Cardiac fibroblast (primary cell): Measurements from ENCODE around the gene OLIG2.

Experiments used
- DNase-seq, 2 donors: peaks; one replicate each; pipeline versions ENCODE4 v3.0.0 to v3.0.0-alpha.2; 2010; ENCODE audit warnings: low read depth in 2 of 2
- H3K4me3 ChIP-seq, 2 donors: replicated peaks in 1 of 2; 1 replicate in 1 of 2; 2 replicates in 1 of 2; pipeline ENCODE4 v1.5.1; 2011; ENCODE audit warnings: low read depth in 2 of 2, low read length in 2 of 2, mild to moderate bottlenecking in 2 of 2, moderate library complexity in 1 of 2
- TF ChIP-seq, protein P1 (sequence below): IDR thresholded peaks from one replicate; pipeline ENCODE4 v1.5.1; 2011; ENCODE audit warnings: low read depth, mild to moderate bottlenecking, low read length, inconsistent platforms

The OLIG2 gene

DNA sequence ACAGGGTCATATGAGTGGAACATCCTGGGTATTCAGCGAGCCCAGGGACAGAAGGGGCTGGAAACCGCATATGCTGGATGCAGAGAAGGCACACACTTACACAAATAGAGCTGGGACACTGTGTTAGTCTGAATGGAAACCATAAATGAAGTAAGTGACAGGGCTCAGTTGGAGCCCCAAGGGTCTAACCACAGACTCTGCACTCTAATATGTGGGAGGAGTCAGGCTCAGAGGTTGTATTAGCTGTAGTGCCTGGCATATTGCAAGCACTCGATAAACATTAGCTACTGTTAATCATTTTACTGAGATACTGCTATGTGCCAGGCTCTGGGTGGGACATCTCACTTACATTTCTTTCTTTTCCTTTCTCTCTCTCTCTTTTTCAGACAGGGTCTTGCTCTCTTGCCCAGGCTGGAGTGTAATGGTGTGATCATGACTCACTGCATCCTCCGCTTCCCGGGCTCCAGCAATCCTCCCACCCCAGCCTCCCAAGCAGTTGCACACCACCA lies 37.7 kb downstream of the OLIG2 start:
- TF ChIP-seq, protein P1, sequence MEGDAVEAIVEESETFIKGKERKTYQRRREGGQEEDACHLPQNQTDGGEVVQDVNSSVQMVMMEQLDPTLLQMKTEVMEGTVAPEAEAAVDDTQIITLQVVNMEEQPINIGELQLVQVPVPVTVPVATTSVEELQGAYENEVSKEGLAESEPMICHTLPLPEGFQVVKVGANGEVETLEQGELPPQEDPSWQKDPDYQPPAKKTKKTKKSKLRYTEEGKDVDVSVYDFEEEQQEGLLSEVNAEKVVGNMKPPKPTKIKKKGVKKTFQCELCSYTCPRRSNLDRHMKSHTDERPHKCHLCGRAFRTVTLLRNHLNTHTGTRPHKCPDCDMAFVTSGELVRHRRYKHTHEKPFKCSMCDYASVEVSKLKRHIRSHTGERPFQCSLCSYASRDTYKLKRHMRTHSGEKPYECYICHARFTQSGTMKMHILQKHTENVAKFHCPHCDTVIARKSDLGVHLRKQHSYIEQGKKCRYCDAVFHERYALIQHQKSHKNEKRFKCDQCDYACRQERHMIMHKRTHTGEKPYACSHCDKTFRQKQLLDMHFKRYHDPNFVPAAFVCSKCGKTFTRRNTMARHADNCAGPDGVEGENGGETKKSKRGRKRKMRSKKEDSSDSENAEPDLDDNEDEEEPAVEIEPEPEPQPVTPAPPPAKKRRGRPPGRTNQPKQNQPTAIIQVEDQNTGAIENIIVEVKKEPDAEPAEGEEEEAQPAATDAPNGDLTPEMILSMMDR, result no peak
- no peak for DNase-seq

GRCh38 chr21:33063907-33064622 lies 38.3 kb downstream of the OLIG2 start:
- TF ChIP-seq, protein P1, result no peak
- no peak for DNase-seq
- no peak overlapping the region for H3K4me3 ChIP-seq

More for the DNA sequence above, 37.7 kb downstream of the OLIG2 start:
- no peak overlapping the region for H3K4me3 ChIP-seq

GRCh38 chr21:33064623-33065390 lies 39.1 kb downstream of the OLIG2 start:
- H3K4me3 ChIP-seq, result no peak overlapping the region
- TF ChIP-seq, protein P1, result no peak
- no peak for DNase-seq

DNA sequence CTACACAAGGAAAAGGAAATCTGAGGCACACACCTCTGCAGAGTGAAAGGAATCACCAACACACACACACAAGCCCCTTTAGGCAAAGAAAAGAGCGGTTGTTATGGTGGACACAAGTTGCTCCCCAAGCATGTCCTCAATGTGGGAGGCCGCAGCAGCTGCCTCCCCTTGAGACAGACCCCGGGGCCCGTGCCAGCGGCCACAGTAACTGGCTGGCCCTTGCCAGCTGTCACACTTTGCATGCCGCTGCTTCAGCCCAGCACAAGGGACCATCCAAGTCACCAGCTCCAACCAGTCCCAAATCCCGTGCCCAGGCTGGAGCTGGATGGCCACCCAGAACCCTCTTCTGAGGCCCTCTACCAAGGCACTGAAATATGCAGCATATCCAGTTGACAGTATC lies 41.3 kb downstream of the OLIG2 start:
- no peak for DNase-seq
- H3K4me3 ChIP-seq, result no peak overlapping the region
- TF ChIP-seq, protein P1, result no peak

GRCh38 chr21:33067457-33067856 lies 41.7 kb downstream of the OLIG2 start:
- H3K4me3 ChIP-seq, result no peak overlapping the region
- no peak for DNase-seq
- TF ChIP-seq, protein P1, result no peak

GRCh38 chr21:33069243-33069642 lies 43.5 kb downstream of the OLIG2 start:
- H3K4me3 ChIP-seq, result no peak overlapping the region
- DNase-seq, result no peak
- TF ChIP-seq, protein P1, result no peak
